GM12878 (cell line): ENCODE data around the gene LHX2. TPM values are rescaled to one million over a fixed set of nuclear protein-coding genes. Genes with fewer than 3 reads are reported as not detected.

Experiments
- CEBPB ChIP-seq, 2 experiments: fragments of 150-350 bp in 1 of 2; IDR thresholded peaks; 2 replicates each; pipeline ENCODE4 v1.6.1; 2012 to 2014; ENCODE audit warnings: low read depth in 2 of 2, low read length in 2 of 2, borderline replicate concordance in 1 of 2, inconsistent platforms in 1 of 2
- CREB1 ChIP-seq: IDR thresholded peaks from 2 replicates; pipeline ENCODE4 v1.6.1; 2012; ENCODE audit warnings: low read depth, mild to moderate bottlenecking, inconsistent platforms
- HCFC1 ChIP-seq: fragments of 150-350 bp; IDR thresholded peaks from 2 replicates; pipeline ENCODE4 v1.6.1; 2014; ENCODE audit warnings: low read length
- IKZF2 ChIP-seq, 2 experiments: fragments of 450-650 bp; IDR thresholded peaks; 2 replicates each; pipeline ENCODE4 v1.6.1; 2017; ENCODE audit warnings: mild to moderate bottlenecking in 2 of 2, moderate library complexity in 2 of 2
- JUND ChIP-seq: IDR thresholded peaks from 2 replicates; pipeline ENCODE4 v1.6.1; 2012; ENCODE audit warnings: low read depth, mild to moderate bottlenecking, low read length, improper control_type of control experiment, moderate library complexity
- KLF5 ChIP-seq: fragments of 450-650 bp; IDR thresholded peaks from 2 replicates; pipeline ENCODE4 v1.6.1; 2014; ENCODE audit warnings: mild to moderate bottlenecking; ENCODE audit not compliant: partially characterized antibody
- POLR2AphosphoS2 ChIP-seq: IDR thresholded peaks from 2 replicates; pipeline ENCODE4 v1.6.1; 2011; ENCODE audit warnings: low read depth, mild to moderate bottlenecking, low read length, improper control_type of control experiment, moderate library complexity
- RELA ChIP-seq: fragments of 450-650 bp; IDR thresholded peaks from 2 replicates; pipeline ENCODE4 v1.8.0; 2014; ENCODE audit warnings: borderline replicate concordance; ENCODE audit not compliant: partially characterized antibody
- SIX5 ChIP-seq: IDR thresholded peaks from 2 replicates; pipeline ENCODE4 v1.6.1; 2011; ENCODE audit warnings: mild to moderate bottlenecking, low read depth, low read length, moderate library complexity; ENCODE audit not compliant: severe bottlenecking
- SMAD1 ChIP-seq: fragments of 450-650 bp; IDR thresholded peaks from 2 replicates; pipeline ENCODE4 v1.6.1; 2018; ENCODE audit warnings: mild to moderate bottlenecking, low read depth; ENCODE audit not compliant: partially characterized antibody
- SP1 ChIP-seq: IDR thresholded peaks from one replicate; pipeline ENCODE4 v1.6.1; 2011; ENCODE audit warnings: low read depth, low read length
- SPI1 ChIP-seq: IDR thresholded peaks from 2 replicates; pipeline ENCODE4 v1.6.1; 2011; ENCODE audit warnings: low read depth, mild to moderate bottlenecking, low read length, moderate library complexity, borderline replicate concordance; ENCODE audit not compliant: insufficient read depth
- SRF ChIP-seq, 2 experiments: IDR thresholded peaks; 2 replicates each; pipeline ENCODE4 v1.6.1; 2011; ENCODE audit warnings: low read depth in 2 of 2, low read length in 2 of 2, mild to moderate bottlenecking in 1 of 2, moderate library complexity in 1 of 2
- TCF12 ChIP-seq: IDR thresholded peaks from 2 replicates; pipeline ENCODE4 v1.6.1; 2011; ENCODE audit warnings: low read depth, mild to moderate bottlenecking, low read length
- YY1 ChIP-seq: IDR thresholded peaks from 2 replicates; pipeline ENCODE4 v1.6.1; 2011; ENCODE audit warnings: low read depth, mild to moderate bottlenecking, low read length
- ZBED1 ChIP-seq: IDR thresholded peaks from 2 replicates; pipeline ENCODE4 v1.6.1; 2016; ENCODE audit warnings: borderline replicate concordance
- polyA plus RNA-seq, 11 experiments: library from polyadenylated mRNA; depleted of rRNA in 4 of 11; unstranded in 6 of 11; stranded (reverse) in 5 of 11; fragments of >200 nt; fragmentation: Nextera tagmentation in 4 of 11; fragmentation: Illumina TruSeq in 1 of 11; extraction: Ambion mirVana in 4 of 11; extraction: Trizol in 1 of 11; gene quantifications; 1 replicate in 1 of 11; 2 replicates in 10 of 11; pipeline versions ENCODE4 v1.2.1 to v1.2.3, GENCODE V29; 2011 to 2016; ENCODE audit warnings: inconsistent platforms in 2 of 11, missing spikeins in 2 of 11, low read depth in 1 of 11
- total RNA-seq, 4 experiments: library from RNA; depleted of rRNA in 3 of 4; stranded (reverse); fragments of >200 nt in 3 of 4; fragmentation: Illumina TruSeq in 1 of 4; extraction: Trizol in 1 of 4; gene quantifications; 2 replicates each; pipeline versions ENCODE4 v1.2.1 to v1.2.3, GENCODE V29; 2013 to 2021
- TF ChIP-seq, protein P1 (sequence below): fragments of 450-650 bp; IDR thresholded peaks from 2 replicates; pipeline ENCODE4 v1.6.1; 2017; ENCODE audit warnings: mild to moderate bottlenecking
- TF ChIP-seq, protein P2 (sequence below): fragments of 450-650 bp; IDR thresholded peaks from 2 replicates; pipeline ENCODE4 v1.6.1; 2017; ENCODE audit warnings: mild to moderate bottlenecking, moderate library complexity
- TF ChIP-seq, protein P3 (sequence below): IDR thresholded peaks from 2 replicates; pipeline ENCODE4 v1.6.1; 2011; ENCODE audit warnings: borderline replicate concordance, low read depth, mild to moderate bottlenecking, moderate library complexity, low read length; ENCODE audit not compliant: insufficient read depth, poor library complexity, severe bottlenecking
- TF ChIP-seq, protein P4 (sequence below): fragments of 450-650 bp; IDR thresholded peaks from 2 replicates; pipeline ENCODE4 v1.6.1; 2017; ENCODE audit warnings: low read depth, mild to moderate bottlenecking, moderate library complexity

The LHX2 gene
- total and polyA plus RNA-seq, 10 of the 15 experiments (the other 5 are each of a cell fraction or from before 2014, with no cell fraction given): 0.82 to 69.8 (median 5.3) TPM

DNA sequence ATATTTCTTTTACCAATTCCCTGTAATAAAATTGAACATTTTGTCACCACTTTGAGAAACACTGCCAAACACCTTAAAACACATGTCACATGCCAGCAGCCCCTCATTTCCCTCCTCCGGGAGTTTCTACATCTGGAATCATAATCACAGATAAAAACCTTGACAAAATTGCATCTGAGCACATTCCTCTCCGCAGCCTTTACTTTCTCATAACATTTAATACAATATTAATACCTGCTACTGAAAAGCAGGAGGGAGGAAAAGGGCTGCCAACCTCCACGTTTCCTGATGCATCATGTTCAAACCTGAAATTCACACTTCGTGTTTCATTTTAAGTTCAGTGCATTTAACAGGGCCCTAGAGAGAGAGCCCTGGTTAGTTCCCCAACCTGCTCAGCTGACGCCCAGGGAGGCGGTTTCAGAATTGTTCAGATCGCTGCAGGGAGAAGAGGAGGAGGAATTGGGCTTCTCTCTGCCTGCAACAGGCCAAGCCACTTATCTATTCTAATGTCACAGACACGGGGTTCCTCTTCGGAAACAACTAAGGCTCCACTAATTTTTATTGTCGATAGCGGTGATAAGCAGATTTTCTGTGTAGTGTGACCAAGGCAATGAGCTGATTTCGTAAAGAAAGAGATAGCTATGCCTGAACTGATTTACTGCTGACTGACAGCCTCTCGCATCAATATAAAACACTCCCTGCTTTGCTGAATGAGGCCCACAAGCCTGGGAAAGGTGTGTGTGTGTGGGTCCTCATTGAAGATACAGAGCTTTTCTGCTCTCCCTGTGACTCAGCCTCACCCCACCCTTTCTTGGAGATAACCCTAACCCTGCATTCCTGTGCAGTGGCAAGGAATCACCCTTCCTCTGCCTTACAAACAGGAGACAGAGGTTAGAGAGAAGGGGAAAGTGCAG, 4.9 kb upstream of the LHX2 start (continued):
- TF ChIP-seq, protein P1, sequence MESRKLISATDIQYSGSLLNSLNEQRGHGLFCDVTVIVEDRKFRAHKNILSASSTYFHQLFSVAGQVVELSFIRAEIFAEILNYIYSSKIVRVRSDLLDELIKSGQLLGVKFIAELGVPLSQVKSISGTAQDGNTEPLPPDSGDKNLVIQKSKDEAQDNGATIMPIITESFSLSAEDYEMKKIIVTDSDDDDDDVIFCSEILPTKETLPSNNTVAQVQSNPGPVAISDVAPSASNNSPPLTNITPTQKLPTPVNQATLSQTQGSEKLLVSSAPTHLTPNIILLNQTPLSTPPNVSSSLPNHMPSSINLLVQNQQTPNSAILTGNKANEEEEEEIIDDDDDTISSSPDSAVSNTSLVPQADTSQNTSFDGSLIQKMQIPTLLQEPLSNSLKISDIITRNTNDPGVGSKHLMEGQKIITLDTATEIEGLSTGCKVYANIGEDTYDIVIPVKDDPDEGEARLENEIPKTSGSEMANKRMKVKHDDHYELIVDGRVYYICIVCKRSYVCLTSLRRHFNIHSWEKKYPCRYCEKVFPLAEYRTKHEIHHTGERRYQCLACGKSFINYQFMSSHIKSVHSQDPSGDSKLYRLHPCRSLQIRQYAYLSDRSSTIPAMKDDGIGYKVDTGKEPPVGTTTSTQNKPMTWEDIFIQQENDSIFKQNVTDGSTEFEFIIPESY: no peak
- TF ChIP-seq IKZF2 (IDR thresholded peaks at IDR 0.05) (peak; percentile 66 to 68; a peak in 2 of 4 replicates), YY1 (no peak), SRF (IDR thresholded peaks at IDR 0.05; ENCODE audit: low read depth in 2 of 2, low read length in 2 of 2) (no peak), TCF12 (no peak), SP1 (no peak), ZBED1 (no peak), RELA (no peak), CEBPB (IDR thresholded peaks at IDR 0.05; ENCODE audit: borderline replicate concordance in 1 of 2, low read depth in 2 of 2, low read length in 2 of 2) (no peak), SIX5 (no peak), KLF5 (no peak), HCFC1 (no peak), CREB1 (no peak), SMAD1 (no peak), POLR2AphosphoS2 (no peak), JUND (no peak), SPI1 (0 out of 2 replicates have a peak, but pooled peaks have one; percentile 14)
- TF ChIP-seq, protein P2, sequence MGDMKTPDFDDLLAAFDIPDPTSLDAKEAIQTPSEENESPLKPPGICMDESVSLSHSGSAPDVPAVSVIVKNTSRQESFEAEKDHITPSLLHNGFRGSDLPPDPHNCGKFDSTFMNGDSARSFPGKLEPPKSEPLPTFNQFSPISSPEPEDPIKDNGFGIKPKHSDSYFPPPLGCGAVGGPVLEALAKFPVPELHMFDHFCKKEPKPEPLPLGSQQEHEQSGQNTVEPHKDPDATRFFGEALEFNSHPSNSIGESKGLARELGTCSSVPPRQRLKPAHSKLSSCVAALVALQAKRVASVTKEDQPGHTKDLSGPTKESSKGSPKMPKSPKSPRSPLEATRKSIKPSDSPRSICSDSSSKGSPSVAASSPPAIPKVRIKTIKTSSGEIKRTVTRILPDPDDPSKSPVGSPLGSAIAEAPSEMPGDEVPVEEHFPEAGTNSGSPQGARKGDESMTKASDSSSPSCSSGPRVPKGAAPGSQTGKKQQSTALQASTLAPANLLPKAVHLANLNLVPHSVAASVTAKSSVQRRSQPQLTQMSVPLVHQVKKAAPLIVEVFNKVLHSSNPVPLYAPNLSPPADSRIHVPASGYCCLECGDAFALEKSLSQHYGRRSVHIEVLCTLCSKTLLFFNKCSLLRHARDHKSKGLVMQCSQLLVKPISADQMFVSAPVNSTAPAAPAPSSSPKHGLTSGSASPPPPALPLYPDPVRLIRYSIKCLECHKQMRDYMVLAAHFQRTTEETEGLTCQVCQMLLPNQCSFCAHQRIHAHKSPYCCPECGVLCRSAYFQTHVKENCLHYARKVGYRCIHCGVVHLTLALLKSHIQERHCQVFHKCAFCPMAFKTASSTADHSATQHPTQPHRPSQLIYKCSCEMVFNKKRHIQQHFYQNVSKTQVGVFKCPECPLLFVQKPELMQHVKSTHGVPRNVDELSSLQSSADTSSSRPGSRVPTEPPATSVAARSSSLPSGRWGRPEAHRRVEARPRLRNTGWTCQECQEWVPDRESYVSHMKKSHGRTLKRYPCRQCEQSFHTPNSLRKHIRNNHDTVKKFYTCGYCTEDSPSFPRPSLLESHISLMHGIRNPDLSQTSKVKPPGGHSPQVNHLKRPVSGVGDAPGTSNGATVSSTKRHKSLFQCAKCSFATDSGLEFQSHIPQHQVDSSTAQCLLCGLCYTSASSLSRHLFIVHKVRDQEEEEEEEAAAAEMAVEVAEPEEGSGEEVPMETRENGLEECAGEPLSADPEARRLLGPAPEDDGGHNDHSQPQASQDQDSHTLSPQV: no peak
- TF ChIP-seq, protein P3, sequence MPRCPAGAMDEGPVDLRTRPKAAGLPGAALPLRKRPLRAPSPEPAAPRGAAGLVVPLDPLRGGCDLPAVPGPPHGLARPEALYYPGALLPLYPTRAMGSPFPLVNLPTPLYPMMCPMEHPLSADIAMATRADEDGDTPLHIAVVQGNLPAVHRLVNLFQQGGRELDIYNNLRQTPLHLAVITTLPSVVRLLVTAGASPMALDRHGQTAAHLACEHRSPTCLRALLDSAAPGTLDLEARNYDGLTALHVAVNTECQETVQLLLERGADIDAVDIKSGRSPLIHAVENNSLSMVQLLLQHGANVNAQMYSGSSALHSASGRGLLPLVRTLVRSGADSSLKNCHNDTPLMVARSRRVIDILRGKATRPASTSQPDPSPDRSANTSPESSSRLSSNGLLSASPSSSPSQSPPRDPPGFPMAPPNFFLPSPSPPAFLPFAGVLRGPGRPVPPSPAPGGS: no peak
- TF ChIP-seq, protein P4, sequence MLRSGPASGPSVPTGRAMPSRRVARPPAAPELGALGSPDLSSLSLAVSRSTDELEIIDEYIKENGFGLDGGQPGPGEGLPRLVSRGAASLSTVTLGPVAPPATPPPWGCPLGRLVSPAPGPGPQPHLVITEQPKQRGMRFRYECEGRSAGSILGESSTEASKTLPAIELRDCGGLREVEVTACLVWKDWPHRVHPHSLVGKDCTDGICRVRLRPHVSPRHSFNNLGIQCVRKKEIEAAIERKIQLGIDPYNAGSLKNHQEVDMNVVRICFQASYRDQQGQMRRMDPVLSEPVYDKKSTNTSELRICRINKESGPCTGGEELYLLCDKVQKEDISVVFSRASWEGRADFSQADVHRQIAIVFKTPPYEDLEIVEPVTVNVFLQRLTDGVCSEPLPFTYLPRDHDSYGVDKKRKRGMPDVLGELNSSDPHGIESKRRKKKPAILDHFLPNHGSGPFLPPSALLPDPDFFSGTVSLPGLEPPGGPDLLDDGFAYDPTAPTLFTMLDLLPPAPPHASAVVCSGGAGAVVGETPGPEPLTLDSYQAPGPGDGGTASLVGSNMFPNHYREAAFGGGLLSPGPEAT: peak; percentile 74
